SK-N-SH treated with all-trans-retinoic acid at 6 μM for 48 hours (cell line): ENCODE results near the gene UBA52.

Experiments used
- CREB5 ChIP-seq: fragments of 250-450 bp; sonication (Bioruptor Pico); IDR thresholded peaks from 2 replicates; pipeline ENCODE4 v1.5.1; 2020; ENCODE audit warnings: low read depth, mild to moderate bottlenecking, moderate library complexity
- CSDC2 ChIP-seq: fragments of 250-450 bp; sonication (Bioruptor Pico); IDR thresholded peaks from 2 replicates; pipeline ENCODE4 v1.5.0; 2020; ENCODE audit warnings: mild to moderate bottlenecking, moderate library complexity
- ESRRG ChIP-seq: fragments of 250-450 bp; sonication (Bioruptor Pico); IDR thresholded peaks from 2 replicates; pipeline ENCODE4 v1.6.1; 2021; ENCODE audit warnings: mild to moderate bottlenecking
- PATZ1 ChIP-seq: fragments of 250-450 bp; sonication (Bioruptor Pico); IDR thresholded peaks from 2 replicates; pipeline ENCODE4 v1.8.0; 2020; ENCODE audit warnings: mild to moderate bottlenecking, moderate library complexity, borderline replicate concordance
- POU6F1 ChIP-seq: fragments of 250-450 bp; sonication (Bioruptor Pico); IDR thresholded peaks from 2 replicates; pipeline ENCODE4 v1.8.0; 2021; ENCODE audit warnings: low read depth, mild to moderate bottlenecking, moderate library complexity, borderline replicate concordance
- SNAI2 ChIP-seq: fragments of 250-450 bp; sonication (Bioruptor Pico); IDR thresholded peaks from 2 replicates; pipeline ENCODE4 v1.5.0; 2020; ENCODE audit warnings: mild to moderate bottlenecking, moderate library complexity
- TOX ChIP-seq: fragments of 250-450 bp; sonication (Bioruptor Pico); IDR thresholded peaks from 2 replicates; pipeline ENCODE4 v1.8.0; 2021; ENCODE audit warnings: mild to moderate bottlenecking, moderate library complexity, borderline replicate concordance
- ZFP3 ChIP-seq: fragments of 250-450 bp; sonication (Bioruptor Pico); IDR thresholded peaks from 2 replicates; pipeline ENCODE4 v1.5.0; 2020; ENCODE audit warnings: mild to moderate bottlenecking, moderate library complexity
- ZFP30 ChIP-seq: fragments of 450-650 bp; formaldehyde crosslinking; IDR thresholded peaks from 2 replicates; pipeline ENCODE4 v1.5.0; 2022; ENCODE audit warnings: mild to moderate bottlenecking, moderate library complexity
- ZNF565 ChIP-seq: fragments of 450-650 bp; formaldehyde crosslinking; conservative IDR thresholded peaks from 2 replicates; pipeline ENCODE4 v1.5.0; 2020; ENCODE audit warnings: low read depth, mild to moderate bottlenecking, moderate library complexity
- ZNF70 ChIP-seq: fragments of 450-650 bp; formaldehyde crosslinking; IDR thresholded peaks from 2 replicates; pipeline ENCODE4 v1.5.0; 2020; ENCODE audit warnings: mild to moderate bottlenecking, moderate library complexity
- ZNF8 ChIP-seq: fragments of 450-650 bp; formaldehyde crosslinking; IDR thresholded peaks from 2 replicates; pipeline ENCODE4 v1.5.0; 2020; ENCODE audit warnings: mild to moderate bottlenecking, moderate library complexity

GRCh38 chr19:18605196-18605545 lies 33.5 kb downstream of the UBA52 start:
- TF ChIP-seq CREB5 (CRISPR knock-in tag) (no peak), ZFP30 (no peak), POU6F1 (CRISPR knock-in tag) (no peak), ESRRG (no peak), ZNF70 (CRISPR knock-in tag) (no peak), SNAI2 (CRISPR knock-in tag) (no peak), CSDC2 (no peak), ZNF8 (CRISPR knock-in tag) (no peak), TOX (no peak), PATZ1 (CRISPR knock-in tag) (no peak), ZNF565 (CRISPR knock-in tag) (no peak), ZFP3 (no peak)
